Keratinocyte (primary cell): ENCODE data around the gene MYLK3.

Experiments
- CTCF ChIP-seq, 3 experiments: IDR thresholded peaks in 1 of 3; conservative IDR thresholded peaks in 1 of 3; optimal IDR thresholded peaks in 1 of 3; 2 replicates in 2 of 3; 3 replicates in 1 of 3; pipeline versions ENCODE3 to v1.5.1; 2011; ENCODE audit warnings: low read length in 3 of 3, mild to moderate bottlenecking in 3 of 3, moderate library complexity in 2 of 3, control low read depth in 1 of 3, inconsistent platforms in 1 of 3; ENCODE audit not compliant: insufficient read depth in 2 of 3; ENCODE audit errors: extremely low read depth in 1 of 3
- EZH2 ChIP-seq: IDR thresholded peaks from one replicate; pipeline ENCODE4 v1.6.1; 2012; ENCODE audit warnings: inconsistent platforms, mild to moderate bottlenecking, low read length, moderate library complexity

GRCh38 chr16:46717692-46718091 lies 30.5 kb downstream of the MYLK3 start:
- TF ChIP-seq CTCF (optimal IDR thresholded peaks at IDR 0.05 in 1 of 3, IDR thresholded peaks at IDR 0.05 in 1 of 3, conservative IDR thresholded peaks at IDR 0.05 in 1 of 3; ENCODE audit: extremely low read depth in 1 of 3, insufficient read depth in 2 of 3, low read length in 3 of 3) (no peak), EZH2 (no peak)
